Measurements from ENCODE around the gene MIR17HG.

MIR17HG gene

DNA sequence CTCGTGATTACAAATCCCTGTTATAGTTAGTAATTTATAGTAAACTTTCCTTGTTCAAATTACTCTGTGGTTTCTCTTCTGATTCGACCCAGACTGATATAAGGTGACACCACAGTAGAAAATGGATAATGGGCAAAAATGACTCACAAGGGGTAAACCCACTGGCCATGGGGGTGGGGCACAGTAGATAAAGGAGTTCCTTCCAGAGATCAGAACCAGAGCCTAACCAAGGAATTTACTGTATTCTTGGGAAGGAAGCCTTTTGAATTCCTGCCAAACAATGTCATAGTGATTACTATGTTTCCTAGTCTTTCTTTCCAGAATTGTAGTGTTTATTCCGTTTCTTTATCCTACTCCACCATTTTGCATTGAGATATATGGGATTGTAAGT is 21.9 kb downstream of the MIR17HG start:
- DNase-seq: no peak

GRCh38 chr13:91370501-91370900 is 23.0 kb downstream of the MIR17HG start:
- no peak for DNase-seq

- no peak for DNase-seq
These were observed 25.4 kb downstream of the MIR17HG start for GRCh38 chr13:91372911-91373310.

- no peak for DNase-seq
These were observed 27.7 kb downstream of the MIR17HG start for GRCh38 chr13:91375116-91375729.

DNA sequence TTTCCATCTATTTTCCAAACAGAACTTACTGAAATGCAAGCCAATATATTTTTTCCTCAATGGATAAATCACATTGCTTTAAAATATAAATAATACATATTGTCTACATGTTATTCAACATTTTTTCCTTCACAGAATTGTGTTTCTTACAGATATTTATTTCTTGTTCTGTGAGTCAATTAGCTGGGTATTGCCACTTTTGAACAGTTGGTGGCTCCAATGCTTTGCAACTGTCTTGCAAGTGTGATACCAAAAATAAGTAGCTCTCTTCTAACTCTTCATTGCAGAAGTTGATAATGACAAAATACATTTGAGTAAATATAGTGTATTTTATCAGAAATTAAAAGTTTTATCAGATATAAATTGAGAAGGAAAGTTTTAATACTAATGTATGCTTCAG is 33.9 kb downstream of the MIR17HG start:
- DNase-seq: no peak

DNA sequence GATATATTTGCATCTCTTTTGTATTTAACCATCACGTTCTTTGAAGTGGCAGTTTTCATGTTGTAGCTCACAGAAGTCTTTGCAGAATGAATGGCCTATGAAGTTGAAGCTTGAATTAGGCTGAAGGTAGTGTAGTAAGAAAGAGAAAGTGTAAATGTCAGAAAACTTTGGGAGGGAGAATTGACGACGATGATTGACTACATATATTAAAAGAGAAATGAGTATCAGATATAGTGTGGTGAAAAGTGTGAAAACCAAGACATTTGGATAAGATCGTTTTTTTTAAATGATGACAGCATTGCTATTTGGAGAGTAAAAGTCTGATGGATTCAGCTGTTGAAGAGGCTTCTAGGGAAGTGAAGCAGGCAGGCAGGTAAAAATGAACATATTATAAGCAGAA is 36.3 kb downstream of the MIR17HG start:
- no peak for DNase-seq

DNA sequence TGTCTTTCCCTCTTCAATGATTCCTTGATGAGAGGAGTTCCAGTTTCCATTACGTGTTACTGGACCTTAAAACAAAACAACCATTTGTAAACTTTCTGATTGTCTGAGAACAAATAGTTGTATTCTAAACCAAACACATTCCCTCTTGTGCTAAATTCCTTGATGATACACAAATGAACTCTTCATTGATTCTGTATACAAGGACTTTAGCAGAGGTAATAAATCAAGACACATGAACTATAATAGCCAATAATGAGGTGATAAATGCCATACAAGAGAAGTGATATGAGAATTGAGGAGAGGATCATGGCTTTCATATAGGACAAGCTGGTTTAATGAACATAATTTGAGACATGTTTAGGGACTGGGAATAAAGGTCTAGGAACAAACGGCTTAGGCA is 37.4 kb downstream of the MIR17HG start:
- no peak for DNase-seq

GRCh38 chr13:91389186-91389585 is 41.7 kb downstream of the MIR17HG start:
- DNase-seq: no peak

- no peak for DNase-seq
These were observed 50.1 kb downstream of the MIR17HG start for GRCh38 chr13:91397595-91397994.

- DNase-seq: peak; percentile 9
These were observed 51.1 kb downstream of the MIR17HG start, which contains the start of gene GPC5 for GRCh38 chr13:91398413-91399188. GPC5 (plus strand) TSS chr13:91398621.

DNA sequence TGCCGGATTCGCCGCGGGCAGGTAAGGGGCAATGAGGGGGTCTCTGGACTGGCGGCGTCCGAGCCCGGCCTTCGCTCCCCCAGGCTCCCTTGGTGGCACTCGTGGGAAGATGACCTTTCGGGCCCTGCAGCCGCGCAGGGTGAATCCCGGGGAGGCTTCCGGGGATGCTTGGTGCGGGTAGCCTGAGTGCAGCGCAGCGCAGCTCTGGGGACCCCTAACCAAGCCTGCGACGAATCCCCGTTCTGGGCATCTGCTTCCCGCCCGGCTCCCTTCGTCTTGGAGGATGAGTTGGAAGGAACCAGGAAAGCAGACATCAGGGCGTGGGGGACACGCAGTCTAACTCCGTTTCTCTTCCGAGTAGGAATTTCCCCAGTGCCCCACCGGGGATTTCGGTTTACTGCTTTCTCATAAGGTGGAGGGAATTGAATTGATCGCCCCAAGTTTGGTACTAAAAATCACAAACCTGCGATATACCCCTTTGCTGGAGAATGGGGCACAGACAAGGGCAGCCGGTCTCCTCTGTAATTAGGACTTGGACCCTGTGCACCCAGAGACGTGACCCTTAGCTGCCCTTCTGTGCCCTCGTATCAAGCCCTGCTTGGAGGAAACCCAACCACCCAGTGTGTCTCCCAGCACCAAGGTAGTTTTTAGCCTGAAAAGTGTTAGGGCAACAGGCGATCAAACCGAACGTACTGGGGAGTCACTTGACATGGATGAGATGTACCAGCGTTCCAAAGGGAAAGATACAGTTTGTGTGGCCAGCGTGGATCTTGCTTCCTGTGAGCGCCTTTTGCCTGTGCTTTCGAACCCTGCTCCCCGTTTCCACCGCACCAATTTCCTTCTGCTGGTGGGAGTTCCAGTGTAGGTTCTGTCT is 51.9 kb downstream of the MIR17HG start:
- DNase-seq: no peak

DNA sequence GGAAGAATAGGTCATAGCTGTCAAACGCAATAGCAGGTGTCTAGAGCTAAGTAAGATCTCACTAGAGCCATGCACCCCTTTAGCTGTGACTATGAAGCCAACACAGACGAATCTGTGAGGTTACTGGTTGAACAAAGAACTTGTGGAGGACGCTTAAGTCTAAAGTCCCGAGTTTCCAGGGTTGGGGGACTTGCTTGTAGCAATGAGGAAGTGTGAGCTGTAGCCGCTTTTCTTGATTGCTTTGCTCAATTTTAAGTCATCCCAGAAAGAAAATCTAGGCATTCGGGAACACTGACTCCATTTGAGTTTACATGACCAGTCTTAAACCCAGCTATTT is 52.5 kb downstream of the MIR17HG start:
- DNase-seq: no peak

GRCh38 chr13:91400671-91401070 is 53.2 kb downstream of the MIR17HG start:
- DNase-seq: no peak

GRCh38 chr13:91401920-91402319 is 54.4 kb downstream of the MIR17HG start:
- no peak for DNase-seq

Data from NCI-H1694 treated with DMSO at 0.1 percent for 48 hours (cell line).